Left lobe of liver (tissue), 2 donors: Measurements from ENCODE around the gene XPO6. TPM values are rescaled to one million over a fixed set of nuclear protein-coding genes. Genes with fewer than 3 reads are reported as not detected.

Experiments used
- ATAC-seq: fragments of 200-7000 bp; cut with Tn5 transposase; one replicate; pipeline ENCODE4 v1.9.1; 2020; ENCODE audit warnings: mild to moderate bottlenecking, moderate library complexity
- DNase-seq: peaks from one replicate; pipeline ENCODE4 v3.0.0-alpha.2; 2020; ENCODE audit warnings: low spot score
- total RNA-seq: library from RNA; stranded (reverse); gene quantifications from one replicate; pipeline ENCODE4 v1.2.1, GENCODE V29; 2021
- donor health status: DM: no; HTN: no; CAD: no; lungs with moderate emphysema.
- donor health status: DM: no; HTN: yes; CAD: no.

The XPO6 gene
- total RNA-seq, 1 donor from 2014 or later = 46.2 TPM

DNA sequence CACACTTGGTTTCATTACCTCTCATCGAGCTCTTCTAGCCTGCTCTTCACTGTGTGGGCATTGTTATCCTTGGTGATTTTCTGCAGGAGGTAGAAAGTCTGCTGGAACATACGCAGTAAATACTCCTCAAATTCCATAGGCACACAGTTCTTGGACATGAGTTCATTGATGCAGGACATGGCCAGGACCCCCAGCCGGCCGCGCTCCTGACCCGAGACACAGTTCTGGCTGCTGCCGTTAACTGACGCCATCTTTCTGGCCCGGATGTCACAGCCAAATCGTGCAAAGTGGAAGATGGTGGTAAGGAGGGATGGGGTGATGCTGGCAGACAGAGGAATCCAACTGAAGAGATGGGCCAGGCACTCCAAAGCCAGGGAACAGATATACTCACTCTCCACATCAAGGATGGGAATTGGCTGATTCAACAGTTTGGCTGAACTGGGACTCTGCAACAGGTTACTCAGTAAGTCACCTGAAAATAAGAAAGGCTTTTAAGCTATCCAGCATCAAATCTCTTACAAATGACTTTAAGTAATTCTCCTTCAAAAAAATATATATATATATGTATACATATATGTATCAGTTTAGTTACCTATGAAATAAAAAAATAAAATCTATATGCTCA is 55.6 kb downstream of the XPO6 start:
- ATAC-seq (no peak), DNase-seq (no peak)

DNA sequence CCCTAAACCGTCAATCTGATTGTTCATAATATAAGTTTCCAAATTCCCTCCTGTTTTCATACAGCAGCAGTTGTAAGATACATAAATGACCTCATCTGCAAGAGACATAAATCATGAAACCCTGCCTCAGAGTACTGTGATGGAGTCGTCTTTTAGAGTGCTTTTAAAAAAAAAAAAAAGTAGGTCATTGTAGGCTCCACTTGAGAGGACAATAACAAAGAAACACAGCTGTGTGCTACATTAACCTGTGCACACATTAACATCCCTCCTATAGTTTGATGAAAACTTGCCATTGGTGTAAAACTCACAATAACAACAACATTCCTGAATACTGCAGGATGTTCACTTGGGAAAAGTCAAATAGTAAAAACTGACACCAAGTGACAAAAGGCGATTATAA is 56.5 kb downstream of the XPO6 start:
- ATAC-seq (no peak), DNase-seq (no peak)

GRCh38 chr16:28151180-28151579 is 60.6 kb downstream of the XPO6 start:
- ATAC-seq = no peak
- DNase-seq = no peak

- ATAC-seq (no peak), DNase-seq (no peak)
These were observed 62.5 kb downstream of the XPO6 start for GRCh38 chr16:28149011-28149888.

DNA sequence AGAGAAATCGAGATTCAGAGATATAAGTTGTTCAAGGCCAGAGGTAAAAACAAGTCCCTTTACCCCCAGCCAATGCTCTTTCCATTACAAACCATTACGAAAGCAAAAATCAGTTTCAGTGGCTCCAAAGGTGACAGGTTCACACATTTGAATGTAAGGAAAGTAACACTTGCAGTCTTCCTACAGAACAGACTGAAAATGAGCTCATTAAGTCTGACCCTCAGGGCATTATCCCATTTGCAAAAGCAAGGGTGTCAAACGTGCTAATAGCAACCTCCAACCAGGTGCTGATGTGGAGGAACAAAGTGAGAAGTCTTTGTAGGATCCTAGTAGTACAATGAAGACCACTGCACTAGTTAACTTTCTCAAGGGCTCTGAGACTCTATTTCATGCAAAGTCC is 65.2 kb downstream of the XPO6 start:
- ATAC-seq (no peak), DNase-seq (no peak)

- DNase-seq (no peak), ATAC-seq (no peak)
These were observed 66.0 kb downstream of the XPO6 start for GRCh38 chr16:28145796-28146195.

- no peak for DNase-seq
- peak; percentile 52 for ATAC-seq
These were observed 70.8 kb downstream of the XPO6 start for GRCh38 chr16:28140788-28141618.

DNA sequence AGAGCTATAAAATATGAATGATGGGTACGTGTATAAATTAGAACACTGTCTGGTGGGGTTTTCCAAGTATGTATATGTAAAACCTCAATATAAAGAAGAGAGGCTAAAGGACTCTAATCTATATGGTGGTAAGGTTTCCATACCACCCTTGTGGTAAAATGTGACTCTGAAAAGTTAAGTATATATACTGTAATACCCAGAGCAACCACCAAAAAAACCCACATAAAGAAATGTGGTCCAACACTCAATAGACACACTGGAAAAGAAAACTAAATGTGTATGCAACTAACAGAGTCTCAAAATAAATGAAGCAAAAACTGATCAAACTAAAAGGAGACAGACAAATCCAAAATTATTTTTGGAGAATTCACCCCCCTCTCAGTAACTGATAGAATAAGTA is 72.2 kb downstream of the XPO6 start:
- DNase-seq (no peak), ATAC-seq (no peak)

GRCh38 chr16:28136751-28137434 is 74.9 kb downstream of the XPO6 start:
- ATAC-seq = no peak
- DNase-seq = no peak

GRCh38 chr16:28133666-28134065 is 78.1 kb downstream of the XPO6 start:
- no peak for DNase-seq
- ATAC-seq = no peak

DNA sequence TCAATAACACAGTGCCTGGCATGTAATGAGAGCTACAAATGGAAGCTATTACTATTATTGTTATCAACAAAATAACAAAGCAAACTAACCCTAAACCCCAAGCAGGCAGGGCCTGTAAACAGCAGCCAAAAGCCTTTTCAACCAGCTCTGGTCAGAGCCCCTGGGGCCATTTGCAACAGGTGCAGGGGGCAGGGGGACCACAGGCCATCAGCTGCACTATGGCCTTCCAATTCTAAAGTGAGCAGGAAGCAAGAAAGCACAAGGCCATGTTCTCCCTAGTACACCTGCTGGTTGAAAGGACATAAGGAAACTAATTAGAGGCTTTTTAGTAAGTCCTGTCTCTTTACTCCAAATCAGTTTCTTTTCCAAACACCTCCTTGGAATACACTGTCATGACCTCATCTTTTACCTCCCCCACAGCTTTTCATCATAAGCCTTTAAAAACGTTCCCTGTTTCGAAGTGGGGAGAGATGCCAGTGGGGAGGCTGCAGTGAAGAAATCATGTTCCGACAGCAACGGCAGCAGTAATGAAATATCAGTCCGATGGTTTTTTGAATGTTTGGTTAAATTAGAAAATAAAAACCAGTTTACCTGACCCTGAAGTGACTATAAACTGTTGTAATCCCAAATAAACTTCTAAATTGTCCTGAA is 79.9 kb downstream of the XPO6 start:
- ATAC-seq (no peak), DNase-seq (no peak)

DNA sequence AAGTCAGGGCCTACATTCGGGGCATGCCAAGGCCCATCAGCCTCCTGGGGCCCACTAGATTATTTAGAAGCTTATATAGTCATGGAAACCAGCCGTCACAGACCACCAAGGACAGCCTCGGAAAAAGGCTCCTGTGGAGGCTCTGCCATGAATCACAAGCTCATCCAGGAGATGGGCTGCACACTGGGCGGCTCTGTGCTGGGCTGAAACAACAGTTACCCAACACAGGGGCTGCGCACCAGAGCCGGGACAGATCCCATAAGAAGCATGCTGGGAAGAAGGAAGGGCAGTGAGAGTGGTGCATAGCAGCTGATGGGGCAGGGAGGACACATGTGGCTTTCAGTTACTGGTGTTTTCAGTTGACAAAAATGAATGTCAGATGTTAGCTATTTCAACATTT is 80.6 kb downstream of the XPO6 start:
- DNase-seq = no peak
- no peak for ATAC-seq

DNA sequence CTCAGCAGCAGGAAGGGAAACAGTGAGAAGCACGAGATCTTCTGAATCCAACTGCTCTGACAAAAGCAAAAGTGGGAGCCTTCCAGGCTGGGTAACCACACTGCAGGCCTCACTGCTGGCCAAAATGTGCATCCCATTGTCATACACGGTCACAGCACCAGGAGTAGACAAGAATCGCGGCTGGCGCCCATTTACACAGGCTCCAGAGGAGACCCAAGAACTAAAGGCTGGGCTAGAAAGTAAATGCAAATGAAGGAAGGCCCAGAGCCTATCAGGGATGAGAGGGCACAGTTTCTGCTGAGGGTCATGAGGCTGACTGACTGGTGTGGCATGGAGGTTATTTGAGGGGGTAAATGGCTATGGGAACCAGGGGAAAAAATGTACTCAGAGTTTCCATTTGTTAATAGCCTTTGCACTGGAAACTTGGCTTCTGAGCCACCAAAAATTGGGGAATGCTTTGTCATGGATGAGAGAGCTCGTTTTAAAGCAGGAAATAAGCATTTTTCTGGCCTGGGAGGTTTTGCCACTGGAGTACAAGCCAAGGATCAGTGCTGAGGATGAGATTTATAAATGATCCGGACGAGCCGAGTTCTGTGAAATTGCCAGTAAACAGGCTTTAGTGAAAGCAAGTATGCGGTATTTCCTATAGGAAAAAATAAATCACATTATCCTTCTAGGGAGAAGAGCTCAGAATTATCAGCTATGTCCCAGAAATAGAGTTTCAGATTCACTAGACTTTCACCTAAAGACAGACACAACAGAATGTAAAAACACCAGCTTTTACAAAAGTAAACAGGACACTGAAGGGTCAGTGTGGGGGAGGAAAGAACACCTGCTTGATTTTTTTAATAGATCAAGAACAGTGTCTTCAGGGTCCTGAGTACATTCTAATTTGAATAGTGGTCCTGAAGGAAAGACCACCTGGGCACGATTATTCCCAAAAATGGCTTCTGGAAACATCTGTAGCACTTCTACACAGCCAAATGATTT is 81.4 kb downstream of the XPO6 start:
- ATAC-seq = peak; percentile 22
- no peak for DNase-seq

- no peak for ATAC-seq
These were observed 84.8 kb downstream of the XPO6 start for GRCh38 chr16:28126684-28127620.

DNA sequence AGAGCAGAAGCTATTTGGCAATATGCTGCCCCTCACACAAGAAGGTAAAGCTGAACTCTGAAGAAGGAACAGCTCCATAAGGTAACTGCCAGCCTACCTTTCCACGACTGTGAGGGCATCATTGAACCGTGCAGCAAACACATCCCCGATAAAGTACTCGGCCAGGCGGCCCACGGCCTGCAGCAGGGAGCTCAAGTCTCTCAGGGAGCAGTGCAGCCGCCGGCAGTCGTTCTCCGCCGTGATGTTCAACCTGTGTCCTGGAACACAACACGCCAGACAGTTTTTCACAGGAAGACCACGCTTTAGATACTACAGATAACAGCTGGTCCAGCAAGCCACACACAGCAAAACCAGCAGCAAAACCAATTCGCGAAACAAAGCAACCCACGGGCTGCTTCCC is 86.2 kb downstream of the XPO6 start:
- ATAC-seq = no peak
- no peak for DNase-seq

More at GRCh38 chr16:28126684-28127620, 84.8 kb downstream of the XPO6 start:
- DNase-seq = no peak

DNA sequence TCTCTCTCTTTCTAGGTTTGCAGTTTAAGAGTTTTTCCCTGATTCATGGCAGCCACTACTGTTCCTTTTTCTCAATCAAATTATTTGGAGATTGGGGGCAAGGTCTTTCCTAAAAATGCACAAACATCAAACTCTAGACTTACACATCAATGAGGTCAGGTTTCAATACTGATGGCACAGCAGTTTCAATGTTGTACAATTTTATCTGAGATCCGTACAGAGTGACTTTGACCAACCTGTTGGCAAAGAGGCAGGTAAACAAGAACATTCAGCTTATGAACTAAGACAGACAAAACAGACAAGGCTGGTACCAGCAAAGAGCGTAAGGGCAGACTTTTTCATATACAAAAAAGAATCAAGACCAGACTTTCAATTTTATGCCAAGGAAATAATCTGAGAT is 90.2 kb downstream of the XPO6 start:
- DNase-seq = no peak
- peak; percentile 92 for ATAC-seq

GRCh38 chr16:28120754-28121153 is 91.0 kb downstream of the XPO6 start:
- no peak for DNase-seq
- no peak for ATAC-seq

GRCh38 chr16:28118637-28119036 is 93.1 kb downstream of the XPO6 start:
- ATAC-seq (no peak), DNase-seq (no peak)
